Neural cell (in vitro differentiated cells): ENCODE data around the gene NUTM2F.
"Not testable (repeated sequence)": the region's sequence is repeated elsewhere in the genome, so short reads cannot be mapped to it uniquely, and the experiment has no call there.

Experiments used
- EZH2 ChIP-seq: fragments of 200-600, 300-800 bp; shearing (Covaris generic), sonication (generic); IDR thresholded peaks from 2 replicates; pipeline ENCODE4 v1.6.1; 2014; ENCODE audit warnings: antibody characterized with exemption, low read length, borderline replicate concordance, mild to moderate bottlenecking; ENCODE audit not compliant: insufficient read depth, poor library complexity, severe bottlenecking
- MXI1 ChIP-seq: fragments of 450-650 bp; conservative IDR thresholded peaks from 2 replicates; pipeline ENCODE4 v1.6.1; 2014; ENCODE audit warnings: antibody characterized with exemption, mild to moderate bottlenecking; ENCODE audit not compliant: poor library complexity, severe bottlenecking
- POLR2AphosphoS5 ChIP-seq: IDR thresholded peaks from 2 replicates; pipeline ENCODE4 v1.6.1; 2012
- TF ChIP-seq, protein P1 (sequence below): fragments of 450-650 bp; IDR thresholded peaks from 2 replicates; pipeline ENCODE4 v1.5.1; 2014; ENCODE audit warnings: antibody characterized with exemption, mild to moderate bottlenecking, moderate library complexity; ENCODE audit not compliant: poor library complexity, severe bottlenecking

DNA sequence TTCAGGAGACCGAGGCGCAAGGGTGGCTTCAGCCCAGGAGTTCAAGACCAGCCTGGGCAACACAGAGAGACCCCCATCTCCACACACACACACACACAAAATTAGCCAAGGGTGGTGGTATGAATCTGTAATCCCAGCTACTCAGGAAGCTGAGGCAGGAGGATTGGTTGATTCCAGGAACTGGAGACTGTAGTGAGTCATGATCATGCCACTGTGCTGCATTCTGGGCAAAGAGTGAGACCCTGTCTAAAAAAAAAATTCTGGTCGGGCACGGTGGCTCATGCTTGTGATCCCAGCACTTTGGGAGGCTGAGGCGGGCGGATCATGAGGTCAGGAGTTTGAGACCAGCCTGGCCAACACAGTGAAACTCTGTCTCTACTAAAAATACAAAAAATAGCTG is 11.2 kb upstream of the NUTM2F start:
- TF ChIP-seq, protein P1, sequence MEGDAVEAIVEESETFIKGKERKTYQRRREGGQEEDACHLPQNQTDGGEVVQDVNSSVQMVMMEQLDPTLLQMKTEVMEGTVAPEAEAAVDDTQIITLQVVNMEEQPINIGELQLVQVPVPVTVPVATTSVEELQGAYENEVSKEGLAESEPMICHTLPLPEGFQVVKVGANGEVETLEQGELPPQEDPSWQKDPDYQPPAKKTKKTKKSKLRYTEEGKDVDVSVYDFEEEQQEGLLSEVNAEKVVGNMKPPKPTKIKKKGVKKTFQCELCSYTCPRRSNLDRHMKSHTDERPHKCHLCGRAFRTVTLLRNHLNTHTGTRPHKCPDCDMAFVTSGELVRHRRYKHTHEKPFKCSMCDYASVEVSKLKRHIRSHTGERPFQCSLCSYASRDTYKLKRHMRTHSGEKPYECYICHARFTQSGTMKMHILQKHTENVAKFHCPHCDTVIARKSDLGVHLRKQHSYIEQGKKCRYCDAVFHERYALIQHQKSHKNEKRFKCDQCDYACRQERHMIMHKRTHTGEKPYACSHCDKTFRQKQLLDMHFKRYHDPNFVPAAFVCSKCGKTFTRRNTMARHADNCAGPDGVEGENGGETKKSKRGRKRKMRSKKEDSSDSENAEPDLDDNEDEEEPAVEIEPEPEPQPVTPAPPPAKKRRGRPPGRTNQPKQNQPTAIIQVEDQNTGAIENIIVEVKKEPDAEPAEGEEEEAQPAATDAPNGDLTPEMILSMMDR = not testable (repeated sequence)
- not testable (repeated sequence) for TF ChIP-seq MXI1, POLR2AphosphoS5, EZH2
